ENCODE results near the gene ACTR5. TPM values are rescaled to one million over a fixed set of nuclear protein-coding genes. Genes with fewer than 3 reads are reported as not detected.
"Not testable (repeated sequence)": the region's sequence is repeated elsewhere in the genome, so short reads cannot be mapped to it uniquely, and the experiment has no call there.

The ACTR5 gene
- polyA plus RNA-seq, 1 donor: 7.8 TPM

DNA sequence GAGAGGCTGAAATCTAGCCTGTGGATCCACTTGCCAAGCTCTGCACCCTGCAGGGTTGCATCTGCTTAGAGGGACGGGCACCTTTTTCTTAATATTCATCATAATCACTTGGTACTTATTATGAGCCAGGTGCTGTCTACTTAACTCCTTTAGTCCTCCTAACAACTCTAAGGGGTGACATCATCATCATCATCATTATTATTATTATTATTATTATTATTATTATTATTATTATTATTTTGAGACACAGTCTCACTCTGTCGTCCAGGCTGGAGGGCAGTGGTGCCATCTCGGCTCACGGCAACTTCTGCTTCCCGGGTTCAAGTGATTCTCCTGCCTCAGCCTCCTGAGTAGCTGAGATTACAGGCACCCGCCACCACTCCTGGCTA lies 65.3 kb downstream of the ACTR5 start:
- H3K4me3 ChIP-seq (ENCODE audit: low read length); H3K4me1 ChIP-seq (ENCODE audit: control insufficient read depth, insufficient read depth, low read length); H3K27ac ChIP-seq (ENCODE audit: low read length); DNase-seq; H3K9me3 ChIP-seq (ENCODE audit: control insufficient read depth, low read depth, low read length); H3K36me3 ChIP-seq (ENCODE audit: control insufficient read depth, insufficient read depth, low read length): not testable (repeated sequence)
- peaks cover 22% of the 10 kb centered on the region for H3K27me3 ChIP-seq (ENCODE audit: control insufficient read depth, insufficient read depth, low read length)
- WGBS (ENCODE audit: insufficient coverage, low lambda C conversion rate): no CpG with 5 or more reads among the region's 6 CpGs

- no peak for DNase-seq
- Histone ChIP-seq H3K4me3 (ENCODE audit: low read length) (no peak overlapping the region), H3K27ac (ENCODE audit: low read length) (no peak overlapping the region), H3K9me3 (ENCODE audit: control insufficient read depth, low read depth, low read length) (no peaks in the 10 kb centered on the region), H3K4me1 (ENCODE audit: control insufficient read depth, insufficient read depth, low read length) (no peaks in the 10 kb centered on the region), H3K27me3 (ENCODE audit: control insufficient read depth, insufficient read depth, low read length) (peaks cover 7% of the 10 kb centered on the region), H3K36me3 (ENCODE audit: control insufficient read depth, insufficient read depth, low read length) (no peaks in the 10 kb centered on the region)
These were observed 67.2 kb downstream of the ACTR5 start for GRCh38 chr20:38815446-38815845.

- no peak overlapping the region for H3K27ac ChIP-seq (ENCODE audit: low read length)
- H3K36me3 ChIP-seq (ENCODE audit: control insufficient read depth, insufficient read depth, low read length): no peaks in the 10 kb centered on the region
- no peak for DNase-seq
- H3K9me3 ChIP-seq (ENCODE audit: control insufficient read depth, low read depth, low read length): no peaks in the 10 kb centered on the region
- peaks cover 2% of the 10 kb centered on the region for H3K27me3 ChIP-seq (ENCODE audit: control insufficient read depth, insufficient read depth, low read length)
- no peaks in the 10 kb centered on the region for H3K4me1 ChIP-seq (ENCODE audit: control insufficient read depth, insufficient read depth, low read length)
- no CpG with 5 or more reads among the region's 9 CpGs for WGBS (ENCODE audit: insufficient coverage, low lambda C conversion rate)
- H3K4me3 ChIP-seq (ENCODE audit: low read length): no peak overlapping the region
These were observed 70.1 kb downstream of the ACTR5 start for GRCh38 chr20:38818113-38819065.

Other genes starting within 250 kb of the ACTR5 start
- not detected for gene ADIG, start 167.3 kb upstream of the ACTR5 start, polyA plus RNA-seq
- not detected for gene ARHGAP40, start 146.7 kb upstream of the ACTR5 start, polyA plus RNA-seq
- gene SLC32A1, start 24.0 kb upstream of the ACTR5 start, polyA plus RNA-seq: 0.03 TPM
- gene PPP1R16B, start 57.2 kb downstream of the ACTR5 start, polyA plus RNA-seq: 3.5 TPM
- 7.8 TPM for gene FAM83D, start 178.0 kb downstream of the ACTR5 start, polyA plus RNA-seq
- gene DHX35, start 213.9 kb downstream of the ACTR5 start, polyA plus RNA-seq: 11.6 TPM

All from large intestine (tissue), 3 donors.